ENCODE results near the gene REM2.

Gene REM2

DNA sequence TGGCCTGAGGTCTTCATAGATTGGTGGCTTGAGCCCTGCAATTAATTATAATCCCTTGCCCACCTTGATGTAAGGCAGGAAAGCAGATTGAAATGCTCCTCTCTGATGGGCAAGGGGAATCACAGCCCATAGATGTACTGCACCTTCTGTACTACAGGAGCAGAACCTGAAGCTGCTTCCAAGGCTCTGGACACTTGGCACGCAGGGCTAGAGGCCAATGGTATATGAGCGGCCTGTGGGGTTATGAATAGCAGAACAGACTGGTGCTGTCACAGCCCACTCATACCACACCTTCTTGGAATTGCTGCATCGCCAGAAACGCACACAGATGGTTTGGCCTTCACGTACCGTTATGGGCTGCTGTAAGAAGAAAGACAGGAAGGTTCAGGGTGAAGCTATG lies 37.7 kb downstream of the REM2 start:
- TF ChIP-seq ZFX (IDR thresholded peaks at IDR 0.05) (no peak), CTCF (conservative IDR thresholded peaks at IDR 0.05) (no peak)
- H3K27ac ChIP-seq = no peak overlapping the region

- TF ChIP-seq ZFX (IDR thresholded peaks at IDR 0.05) = no peak
- no peak for TF ChIP-seq CTCF (conservative IDR thresholded peaks at IDR 0.05)
These were observed 39.3 kb downstream of the REM2 start for GRCh38 chr14:22922294-22922693.

GRCh38 chr14:22923746-22924145 lies 40.7 kb downstream of the REM2 start:
- TF ChIP-seq ZFX (IDR thresholded peaks at IDR 0.05) = no peak
- TF ChIP-seq CTCF (conservative IDR thresholded peaks at IDR 0.05) = no peak
- H3K27ac ChIP-seq = no peak overlapping the region

More at GRCh38 chr14:22922294-22922693, 39.3 kb downstream of the REM2 start:
- H3K27ac ChIP-seq = no peak overlapping the region

GRCh38 chr14:22925513-22925912 lies 42.5 kb downstream of the REM2 start:
- no peak overlapping the region for H3K27ac ChIP-seq
- no peak for TF ChIP-seq CTCF (conservative IDR thresholded peaks at IDR 0.05)
- TF ChIP-seq ZFX (IDR thresholded peaks at IDR 0.05) = no peak

- TF ChIP-seq ZFX (IDR thresholded peaks at IDR 0.05) = no peak
- no peak for TF ChIP-seq CTCF (conservative IDR thresholded peaks at IDR 0.05)
- no peak overlapping the region for H3K27ac ChIP-seq
These were observed 43.3 kb downstream of the REM2 start for GRCh38 chr14:22926316-22926715.

- H3K27ac ChIP-seq = peak overlapping the region; percentile 88
These were observed 45.4 kb downstream of the REM2 start for GRCh38 chr14:22928237-22929103.

More at GRCh38 chr14:22928237-22929103, 45.4 kb downstream of the REM2 start:
- no peak for TF ChIP-seq CTCF (conservative IDR thresholded peaks at IDR 0.05)
- TF ChIP-seq ZFX (IDR thresholded peaks at IDR 0.05) = no peak

Data from C4-2B (cell line).